HepG2 (cell line): ENCODE data around the gene TGFBR1. TPM values are rescaled to one million over a fixed set of nuclear protein-coding genes. Genes with fewer than 3 reads are reported as not detected.

Experiments
- DMAP1 ChIP-seq: IDR thresholded peaks from 2 replicates; pipeline ENCODE4 v1.6.1; 2016
- DPF2 ChIP-seq: sonication (generic); formaldehyde crosslinking; IDR thresholded peaks from 2 replicates; pipeline ENCODE4 v1.4.0; 2020; ENCODE audit warnings: mild to moderate bottlenecking, low read depth, missing genetic modification reagents, borderline replicate concordance
- ERF ChIP-seq: IDR thresholded peaks from 2 replicates; pipeline ENCODE4 v1.6.1; 2018; ENCODE audit warnings: missing biosample characterization, missing genetic modification reagents
- FOXC1 ChIP-seq: sonication (generic); formaldehyde crosslinking; IDR thresholded peaks from 2 replicates; pipeline ENCODE4 v1.8.0; 2022; ENCODE audit warnings: mild to moderate bottlenecking, missing genetic modification reagents, borderline replicate concordance
- HMGA1 ChIP-seq: sonication (generic); formaldehyde crosslinking; conservative IDR thresholded peaks from 2 replicates; pipeline ENCODE4 v1.4.0; 2020; ENCODE audit warnings: missing genetic modification reagents
- HOXA3 ChIP-seq: sonication (generic); formaldehyde crosslinking; IDR thresholded peaks from 2 replicates; pipeline ENCODE4 v1.5.0; 2020; ENCODE audit warnings: missing genetic modification reagents
- MEF2D ChIP-seq: sonication (generic); formaldehyde crosslinking; IDR thresholded peaks from 2 replicates; pipeline ENCODE4 v1.5.1; 2020; ENCODE audit warnings: mild to moderate bottlenecking, missing genetic modification reagents
- MIER2 ChIP-seq: IDR thresholded peaks from 2 replicates; pipeline ENCODE4 v1.6.1; 2016; ENCODE audit warnings: missing biosample characterization, missing genetic modification reagents
- MXD4 ChIP-seq: IDR thresholded peaks from 2 replicates; pipeline ENCODE4 v1.6.1; 2016; ENCODE audit warnings: mild to moderate bottlenecking, missing biosample characterization, missing genetic modification reagents
- NFE2 ChIP-seq: sonication (generic); formaldehyde crosslinking; IDR thresholded peaks from 2 replicates; pipeline ENCODE4 v1.4.0; 2020; ENCODE audit warnings: missing genetic modification reagents
- POLR2AphosphoS2 ChIP-seq: IDR thresholded peaks from 2 replicates; pipeline ENCODE4 v1.6.1; 2011; ENCODE audit warnings: low read depth, low read length, improper control_type of control experiment
- POLR2AphosphoS5 ChIP-seq: IDR thresholded peaks from 2 replicates; pipeline ENCODE4 v1.6.1; 2012; ENCODE audit warnings: low read depth, low read length
- REL ChIP-seq: sonication (generic); formaldehyde crosslinking; conservative IDR thresholded peaks from 2 replicates; pipeline ENCODE4 v1.8.0; 2022; ENCODE audit warnings: mild to moderate bottlenecking, missing genetic modification reagents, moderate library complexity
- RXRA ChIP-seq: sonication (generic); formaldehyde crosslinking; IDR thresholded peaks from 2 replicates; pipeline ENCODE4 v1.5.1; 2020; ENCODE audit warnings: missing genetic modification reagents
- ZBTB20 ChIP-seq: sonication (generic); formaldehyde crosslinking; IDR thresholded peaks from 2 replicates; pipeline ENCODE4 v1.8.1; 2023; ENCODE audit warnings: missing genetic modification reagents, low read depth, mild to moderate bottlenecking, borderline replicate concordance
- ZBTB7A ChIP-seq: sonication (generic); formaldehyde crosslinking; IDR thresholded peaks from 2 replicates; pipeline ENCODE4 v1.8.0; 2022; ENCODE audit warnings: mild to moderate bottlenecking, missing genetic modification reagents
- ZNF232 ChIP-seq: sonication (generic); formaldehyde crosslinking; IDR thresholded peaks from 2 replicates; pipeline ENCODE4 v1.4.0; 2020; ENCODE audit warnings: missing genetic modification reagents, borderline replicate concordance
- ZNF335 ChIP-seq: sonication (generic); formaldehyde crosslinking; IDR thresholded peaks from 2 replicates; pipeline ENCODE4 v1.4.0; 2020; ENCODE audit warnings: missing genetic modification reagents
- ZNF556 ChIP-seq: sonication (generic); formaldehyde crosslinking; IDR thresholded peaks from 2 replicates; pipeline ENCODE4 v1.4.0; 2020; ENCODE audit warnings: mild to moderate bottlenecking, missing genetic modification reagents, borderline replicate concordance
- ZNF598 ChIP-seq: sonication (generic); formaldehyde crosslinking; IDR thresholded peaks from 2 replicates; pipeline ENCODE4 v1.5.1; 2020; ENCODE audit warnings: mild to moderate bottlenecking, missing genetic modification reagents, borderline replicate concordance
- ZNF605 ChIP-seq: sonication (generic); formaldehyde crosslinking; IDR thresholded peaks from 2 replicates; pipeline ENCODE4 v1.8.0; 2022; ENCODE audit warnings: mild to moderate bottlenecking, missing genetic modification reagents
- ZNF614 ChIP-seq: IDR thresholded peaks from 2 replicates; pipeline ENCODE4 v1.6.1; 2018; ENCODE audit warnings: missing biosample characterization, missing genetic modification reagents, inconsistent platforms, borderline replicate concordance
- ZNF773 ChIP-seq: sonication (generic); formaldehyde crosslinking; IDR thresholded peaks from 2 replicates; pipeline ENCODE4 v1.4.0; 2020; ENCODE audit warnings: missing genetic modification reagents, borderline replicate concordance
- polyA plus RNA-seq, 8 experiments: library from polyadenylated mRNA; depleted of rRNA in 3 of 8; stranded (reverse) in 7 of 8; unstranded in 1 of 8; fragments of >200 nt; fragmentation: Illumina TruSeq in 4 of 8; extraction: Trizol in 4 of 8; gene quantifications; 2 replicates each; pipeline versions ENCODE4 v1.2.1 to v1.2.3, GENCODE V29; 2011 to 2016; ENCODE audit warnings: low read depth in 4 of 8, missing spikeins in 1 of 8, mixed read lengths in 1 of 8; ENCODE audit not compliant: insufficient read depth in 1 of 8
- total RNA-seq, 5 experiments: library from RNA; depleted of rRNA; stranded (reverse); fragments of >200 nt; fragmentation: Illumina TruSeq; extraction: Trizol; gene quantifications; 2 replicates each; pipeline ENCODE4 v1.2.3, GENCODE V29; 2016; ENCODE audit warnings: low read depth in 1 of 5
- TF ChIP-seq, protein P1 (sequence below): fragments of 450-650 bp; IDR thresholded peaks from 2 replicates; pipeline ENCODE4 v1.6.1; 2016
- TF ChIP-seq, protein P2 (sequence below): sonication (generic); formaldehyde crosslinking; conservative IDR thresholded peaks from 2 replicates; pipeline ENCODE4 v1.5.0; 2020; ENCODE audit warnings: missing genetic modification reagents
- TF ChIP-seq, protein P3 (sequence below): sonication (generic); formaldehyde crosslinking; IDR thresholded peaks from 2 replicates; pipeline ENCODE4 v1.4.0; 2020; ENCODE audit warnings: mild to moderate bottlenecking, missing genetic modification reagents
- TF ChIP-seq, protein P4 (sequence below): sonication (generic); formaldehyde crosslinking; IDR thresholded peaks from 2 replicates; pipeline ENCODE4 v1.4.0; 2020; ENCODE audit warnings: missing genetic modification reagents, borderline replicate concordance

Gene TGFBR1
- total and polyA plus RNA-seq, 2 of the 13 experiments (the other 11 are each of a cell fraction or from before 2014, with no cell fraction given) = 16.8 to 23.9 TPM

DNA sequence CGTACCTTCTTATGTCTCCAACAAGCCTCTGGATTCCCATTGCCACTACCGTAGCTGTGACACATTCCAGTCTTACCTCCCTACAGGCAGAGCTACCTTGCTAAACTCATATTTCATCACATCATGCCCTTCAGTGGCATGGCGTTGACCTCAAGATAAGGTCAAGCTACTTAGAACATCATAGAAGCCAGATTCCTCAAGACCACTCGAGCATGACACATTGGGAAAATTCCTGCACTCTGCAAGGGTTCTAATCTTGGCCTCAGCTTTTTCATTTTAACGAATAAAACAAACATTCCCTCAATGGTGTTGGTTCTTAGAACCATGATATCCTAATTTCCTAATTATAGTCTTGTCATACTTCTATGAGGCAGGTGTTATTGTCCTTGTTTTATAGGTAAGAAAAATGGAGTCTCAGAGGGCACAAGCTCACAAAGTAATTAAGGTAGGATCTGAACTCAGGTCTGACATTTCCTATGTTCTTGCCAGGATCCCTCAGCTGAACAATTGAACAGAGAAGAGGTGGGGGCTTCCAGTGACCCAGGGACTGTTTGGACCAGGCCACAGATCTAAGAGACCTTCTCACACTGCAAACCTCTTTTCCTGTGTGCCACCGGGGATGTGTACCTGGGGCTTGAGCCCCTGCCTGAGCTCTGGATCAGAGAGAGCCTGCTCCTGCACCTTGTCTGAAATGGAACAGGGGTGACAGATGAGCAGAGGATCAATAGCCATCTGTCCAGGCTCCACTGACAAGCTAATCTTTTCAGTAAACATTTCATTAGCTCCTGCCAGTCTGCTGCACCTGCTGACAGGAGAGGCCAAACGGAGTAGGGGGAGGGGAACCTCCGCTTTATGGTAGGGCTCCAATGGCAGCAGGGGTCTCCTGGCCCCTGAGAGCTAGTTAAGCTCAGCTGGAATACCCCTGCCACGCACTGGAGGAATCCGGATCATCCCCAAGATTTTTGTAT lies 67.5 kb downstream of the TGFBR1 start (continued):
- TF ChIP-seq, protein P1, sequence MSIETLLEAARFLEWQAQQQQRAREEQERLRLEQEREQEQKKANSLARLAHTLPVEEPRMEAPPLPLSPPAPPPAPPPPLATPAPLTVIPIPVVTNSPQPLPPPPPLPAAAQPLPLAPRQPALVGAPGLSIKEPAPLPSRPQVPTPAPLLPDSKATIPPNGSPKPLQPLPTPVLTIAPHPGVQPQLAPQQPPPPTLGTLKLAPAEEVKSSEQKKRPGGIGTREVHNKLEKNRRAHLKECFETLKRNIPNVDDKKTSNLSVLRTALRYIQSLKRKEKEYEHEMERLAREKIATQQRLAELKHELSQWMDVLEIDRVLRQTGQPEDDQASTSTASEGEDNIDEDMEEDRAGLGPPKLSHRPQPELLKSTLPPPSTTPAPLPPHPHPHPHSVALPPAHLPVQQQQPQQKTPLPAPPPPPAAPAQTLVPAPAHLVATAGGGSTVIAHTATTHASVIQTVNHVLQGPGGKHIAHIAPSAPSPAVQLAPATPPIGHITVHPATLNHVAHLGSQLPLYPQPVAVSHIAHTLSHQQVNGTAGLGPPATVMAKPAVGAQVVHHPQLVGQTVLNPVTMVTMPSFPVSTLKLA = no peak
- TF ChIP-seq NFE2 (no peak), MXD4 (no peak), ZNF232 (peak; percentile 57; the same call in 1 of the 2 replicates), ZNF614 (CRISPR knock-in tag) (peak; percentile 28; the same call in 1 of the 2 replicates), ZBTB20 (CRISPR knock-in tag) (no peak), ZNF605 (CRISPR knock-in tag) (no peak), POLR2AphosphoS2 (no peak), ZNF556 (CRISPR knock-in tag) (peak; percentile 67; the same call in 1 of the 2 replicates), ERF (no peak), FOXC1 (no peak), DPF2 (peak; percentile 90), MIER2 (CRISPR knock-in tag) (peak; percentile 52; the same call in 1 of the 2 replicates), ZBTB7A (peak; percentile 84; the same call in 1 of the 2 replicates), REL (CRISPR knock-in tag) (no peak), ZNF335 (CRISPR knock-in tag) (no peak), ZNF773 (CRISPR knock-in tag) (no peak), RXRA (CRISPR knock-in tag) (peak; percentile 73; the same call in 1 of the 2 replicates), ZNF598 (CRISPR knock-in tag) (no peak), HOXA3 (CRISPR knock-in tag) (peak; percentile 42; the same call in 1 of the 2 replicates), MEF2D (CRISPR knock-in tag) (no peak), HMGA1 (CRISPR knock-in tag) (no peak), POLR2AphosphoS5 (no peak), DMAP1 (CRISPR knock-in tag) (no peak)
- TF ChIP-seq, protein P2, sequence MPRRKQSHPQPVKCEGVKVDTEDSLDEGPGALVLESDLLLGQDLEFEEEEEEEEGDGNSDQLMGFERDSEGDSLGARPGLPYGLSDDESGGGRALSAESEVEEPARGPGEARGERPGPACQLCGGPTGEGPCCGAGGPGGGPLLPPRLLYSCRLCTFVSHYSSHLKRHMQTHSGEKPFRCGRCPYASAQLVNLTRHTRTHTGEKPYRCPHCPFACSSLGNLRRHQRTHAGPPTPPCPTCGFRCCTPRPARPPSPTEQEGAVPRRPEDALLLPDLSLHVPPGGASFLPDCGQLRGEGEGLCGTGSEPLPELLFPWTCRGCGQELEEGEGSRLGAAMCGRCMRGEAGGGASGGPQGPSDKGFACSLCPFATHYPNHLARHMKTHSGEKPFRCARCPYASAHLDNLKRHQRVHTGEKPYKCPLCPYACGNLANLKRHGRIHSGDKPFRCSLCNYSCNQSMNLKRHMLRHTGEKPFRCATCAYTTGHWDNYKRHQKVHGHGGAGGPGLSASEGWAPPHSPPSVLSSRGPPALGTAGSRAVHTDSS = no peak
- TF ChIP-seq, protein P3, sequence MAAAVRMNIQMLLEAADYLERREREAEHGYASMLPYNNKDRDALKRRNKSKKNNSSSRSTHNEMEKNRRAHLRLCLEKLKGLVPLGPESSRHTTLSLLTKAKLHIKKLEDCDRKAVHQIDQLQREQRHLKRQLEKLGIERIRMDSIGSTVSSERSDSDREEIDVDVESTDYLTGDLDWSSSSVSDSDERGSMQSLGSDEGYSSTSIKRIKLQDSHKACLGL (CRISPR knock-in tag) = no peak
- TF ChIP-seq, protein P4, sequence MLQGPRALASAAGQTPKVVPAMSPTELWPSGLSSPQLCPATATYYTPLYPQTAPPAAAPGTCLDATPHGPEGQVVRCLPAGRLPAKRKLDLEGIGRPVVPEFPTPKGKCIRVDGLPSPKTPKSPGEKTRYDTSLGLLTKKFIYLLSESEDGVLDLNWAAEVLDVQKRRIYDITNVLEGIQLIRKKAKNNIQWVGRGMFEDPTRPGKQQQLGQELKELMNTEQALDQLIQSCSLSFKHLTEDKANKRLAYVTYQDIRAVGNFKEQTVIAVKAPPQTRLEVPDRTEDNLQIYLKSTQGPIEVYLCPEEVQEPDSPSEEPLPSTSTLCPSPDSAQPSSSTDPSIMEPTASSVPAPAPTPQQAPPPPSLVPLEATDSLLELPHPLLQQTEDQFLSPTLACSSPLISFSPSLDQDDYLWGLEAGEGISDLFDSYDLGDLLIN = no peak
